ENCODE measurements around the gene KLHDC4.

DNA sequence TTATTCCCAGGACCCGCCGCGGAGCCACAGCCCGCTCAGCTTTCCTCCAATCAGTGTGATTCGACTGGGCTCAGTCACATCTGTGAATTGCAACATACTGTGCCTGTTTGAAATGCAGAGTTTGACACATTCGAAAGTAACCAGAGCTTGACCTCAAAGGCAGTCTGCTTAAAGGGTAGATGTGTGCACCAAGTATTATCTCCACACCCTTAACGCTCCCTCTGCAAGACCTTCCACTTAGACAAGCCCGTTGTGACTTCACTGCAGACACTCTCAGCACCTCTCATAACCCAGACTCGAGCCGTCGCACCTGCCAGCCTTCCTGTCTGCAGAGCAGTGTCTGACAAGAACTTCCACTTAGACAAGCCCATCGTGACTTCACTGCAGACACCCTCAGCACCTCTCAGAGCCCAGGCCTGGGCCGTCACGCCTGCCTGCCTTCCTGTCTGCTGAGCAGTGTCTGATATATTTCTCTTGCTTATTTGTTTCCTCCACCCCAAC is 3.7 kb downstream of the KLHDC4 start:
- no peak for TF ChIP-seq CTCF (IDR thresholded peaks at IDR 0.05; ENCODE audit: poor library complexity)
- no peak for TF ChIP-seq EZH2phosphoT487 (IDR thresholded peaks at IDR 0.05; ENCODE audit: low read depth, severe bottlenecking, unreplicated experiment)

All from hepatocyte (in vitro differentiated cells).